Hindlimb muscle (tissue), 1 donor: ENCODE results near the gene CCDC60. TPM values are rescaled to one million over a fixed set of nuclear protein-coding genes. Genes with fewer than 3 reads are reported as not detected.
"Not testable (repeated sequence)": the region's sequence is repeated elsewhere in the genome, so short reads cannot be mapped to it uniquely, and the experiment has no call there.

Experiments
- DNase-seq: peaks from one replicate; pipeline ENCODE4 v3.0.0-alpha.2; 2013
- polyA plus RNA-seq: library from polyadenylated mRNA; unstranded; fragments of 120-200 nt; gene quantifications from one replicate; pipeline ENCODE4 v1.2.1, GENCODE V29; 2013; ENCODE audit not compliant: insufficient read length

Gene CCDC60
- polyA plus RNA-seq, 1 donor, result not detected

GRCh38 chr12:119338593-119339363, 4.2 kb downstream of the CCDC60 start:
- no peak for DNase-seq

DNA sequence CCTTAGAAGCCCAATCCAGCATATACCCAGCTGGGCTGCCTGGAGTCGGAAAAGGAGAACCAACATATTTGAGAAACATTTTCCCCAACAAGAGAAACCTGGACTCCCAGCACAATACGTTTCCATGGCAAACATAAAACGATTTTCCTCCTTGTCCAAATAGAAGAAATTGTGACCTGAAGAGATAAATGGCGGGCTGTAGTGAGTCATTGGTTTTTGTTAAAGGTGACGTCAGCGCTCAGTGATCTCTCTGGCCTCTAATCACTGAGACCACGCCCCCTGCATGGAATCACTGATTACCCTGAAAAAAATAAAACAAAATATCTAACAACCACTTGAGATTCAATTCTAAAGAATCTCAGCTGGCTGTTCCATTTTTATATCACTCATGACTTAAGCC, 6.0 kb downstream of the CCDC60 start:
- DNase-seq, result no peak

GRCh38 chr12:119341020-119341419, 6.5 kb downstream of the CCDC60 start:
- DNase-seq, result no peak

- no peak for DNase-seq
These were observed 7.5 kb downstream of the CCDC60 start for GRCh38 chr12:119341988-119342387.

GRCh38 chr12:119343130-119343529, 8.6 kb downstream of the CCDC60 start:
- DNase-seq, result no peak

GRCh38 chr12:119354172-119354571, 19.6 kb downstream of the CCDC60 start:
- DNase-seq, result no peak

DNA sequence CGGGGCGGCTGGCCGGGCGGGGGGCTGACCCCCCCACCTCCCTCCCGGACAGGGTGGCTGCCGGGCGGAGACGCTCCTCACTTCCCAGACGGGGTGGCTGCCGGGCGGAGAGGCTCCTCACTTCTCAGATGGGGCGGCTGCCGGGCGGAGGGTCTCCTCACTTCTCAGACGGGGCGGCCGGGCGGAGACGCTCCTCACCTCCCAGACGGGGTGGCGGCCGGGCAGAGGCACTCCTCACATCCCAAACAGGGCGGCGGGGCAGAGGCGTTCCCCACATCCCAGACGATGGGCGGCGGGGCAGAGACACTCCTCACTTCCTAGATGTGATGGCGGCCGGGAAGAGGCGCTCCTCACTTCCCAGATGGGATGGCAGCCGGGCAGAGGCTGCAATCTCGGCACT, 25.8 kb downstream of the CCDC60 start:
- DNase-seq, result not testable (repeated sequence)

- DNase-seq, result no peak
These were observed 28.5 kb downstream of the CCDC60 start for GRCh38 chr12:119363037-119363436.

GRCh38 chr12:119363490-119363889, 29.0 kb downstream of the CCDC60 start:
- DNase-seq, result no peak

- no peak for DNase-seq
These were observed 30.9 kb downstream of the CCDC60 start for GRCh38 chr12:119365451-119365850.

DNA sequence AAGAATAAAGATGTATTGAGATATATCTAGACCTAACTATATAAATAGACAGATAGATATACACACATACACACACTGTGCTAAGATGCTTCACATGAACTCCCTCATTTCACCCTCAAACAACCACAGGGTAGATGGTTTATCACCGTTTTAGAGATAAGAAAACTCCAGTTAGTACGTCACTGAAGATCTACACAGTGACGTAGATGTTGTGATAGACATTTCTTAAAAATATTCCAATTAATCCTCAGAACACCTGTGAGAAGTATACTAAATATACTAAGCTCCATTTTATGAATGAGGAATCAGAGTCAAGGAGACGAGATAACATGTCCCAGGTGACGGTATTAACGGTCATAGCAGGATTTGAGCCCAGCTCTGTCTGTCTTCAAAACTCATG, 31.5 kb downstream of the CCDC60 start:
- no peak for DNase-seq

DNA sequence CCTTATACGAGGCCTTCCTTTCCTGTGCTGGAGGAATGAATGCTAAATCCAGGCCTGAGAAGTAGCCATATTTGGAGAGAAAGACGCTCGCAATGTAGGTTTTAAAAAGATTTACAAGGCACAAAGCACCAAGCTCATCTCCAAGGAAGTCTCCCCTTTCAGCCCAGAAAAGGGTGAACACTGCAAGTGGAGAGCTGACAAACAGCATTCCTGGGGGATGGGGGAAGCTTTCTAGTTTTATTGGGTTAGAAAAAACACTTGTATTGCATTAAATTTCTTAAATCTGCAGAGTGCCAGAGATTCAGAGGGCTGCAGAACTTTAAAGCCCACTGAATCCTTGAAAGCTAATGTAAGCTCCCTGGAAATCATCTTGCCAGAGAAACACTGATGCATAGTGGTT, 34.6 kb downstream of the CCDC60 start:
- no peak for DNase-seq

GRCh38 chr12:119369907-119370546, 35.5 kb downstream of the CCDC60 start:
- no peak for DNase-seq

GRCh38 chr12:119372540-119372939, 38.0 kb downstream of the CCDC60 start:
- no peak for DNase-seq

DNA sequence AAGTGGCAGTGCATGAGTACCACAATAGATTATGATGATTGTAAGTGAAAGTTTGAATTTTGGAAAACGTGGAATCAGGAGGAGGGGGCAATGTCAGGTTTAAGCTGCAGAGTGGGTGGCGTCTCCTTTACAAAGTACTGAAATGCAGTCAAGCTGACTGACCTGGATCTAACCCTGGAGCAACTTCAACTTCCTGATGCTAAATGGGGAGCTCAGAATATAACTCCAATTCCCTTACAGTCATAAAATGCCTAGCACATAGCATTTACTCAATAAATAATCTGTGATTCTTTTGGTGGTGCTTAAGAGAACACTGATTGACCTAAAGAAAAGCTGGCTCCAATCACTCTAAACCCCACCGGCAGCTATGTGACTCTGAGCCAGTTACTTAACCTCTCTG, 38.5 kb downstream of the CCDC60 start:
- no peak for DNase-seq

DNA sequence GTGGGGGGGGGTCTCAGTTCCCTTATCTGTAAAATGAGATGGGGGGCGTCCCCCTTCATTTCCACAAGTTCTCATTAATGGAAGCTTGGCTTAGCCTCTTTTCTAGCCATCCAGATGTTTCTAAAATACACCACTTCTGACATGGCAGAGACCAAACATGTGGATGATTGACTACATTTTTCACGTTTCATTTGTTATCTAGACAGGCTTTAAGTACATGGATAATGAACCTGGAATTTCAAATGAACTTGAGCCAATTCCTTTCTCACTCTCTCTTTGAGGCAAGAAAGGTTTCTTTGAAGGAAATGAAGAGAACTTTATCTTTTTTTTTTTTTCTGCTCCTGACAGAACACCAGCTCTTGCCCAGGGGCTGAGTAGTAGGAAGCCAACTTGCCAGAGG, 39.1 kb downstream of the CCDC60 start:
- no peak for DNase-seq

- DNase-seq, result no peak
These were observed 40.1 kb downstream of the CCDC60 start for GRCh38 chr12:119374635-119375034.

- DNase-seq, result peak; percentile 10
These were observed 40.8 kb downstream of the CCDC60 start for GRCh38 chr12:119375075-119375882.

DNA sequence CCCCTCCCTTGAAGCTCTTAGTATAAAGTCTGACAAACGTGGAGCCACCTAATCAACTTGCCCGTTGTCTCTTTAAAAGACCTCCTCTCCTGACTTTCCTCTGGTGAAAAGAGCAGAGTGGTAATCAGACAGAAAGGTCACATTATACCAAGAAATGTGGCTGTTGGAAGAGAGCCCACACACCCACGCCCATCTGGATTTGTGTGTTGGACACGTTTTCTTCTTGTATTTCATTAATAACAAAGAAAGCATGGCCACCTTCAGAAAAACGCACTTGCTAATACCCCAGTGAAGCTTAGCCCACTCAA, 41.3 kb downstream of the CCDC60 start:
- no peak for DNase-seq

DNA sequence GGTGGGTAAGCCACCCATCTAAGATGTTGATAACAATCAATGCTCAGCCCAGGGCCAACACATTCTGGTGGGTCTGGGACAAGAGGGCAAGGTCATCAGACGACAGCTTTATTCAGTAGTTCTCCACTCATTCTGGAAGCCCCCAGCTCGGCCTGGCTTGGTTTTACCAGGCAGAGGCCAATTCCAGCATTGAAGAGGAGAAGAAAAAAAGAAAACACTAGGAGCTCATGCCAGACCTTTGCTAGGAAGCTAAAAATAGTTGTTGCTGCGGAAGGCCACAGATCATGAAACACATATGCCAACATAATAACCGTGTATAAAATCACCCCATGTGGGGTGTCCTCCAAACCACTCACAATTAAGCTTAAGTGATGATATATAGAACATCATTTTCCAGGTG, 44.4 kb downstream of the CCDC60 start:
- no peak for DNase-seq

DNA sequence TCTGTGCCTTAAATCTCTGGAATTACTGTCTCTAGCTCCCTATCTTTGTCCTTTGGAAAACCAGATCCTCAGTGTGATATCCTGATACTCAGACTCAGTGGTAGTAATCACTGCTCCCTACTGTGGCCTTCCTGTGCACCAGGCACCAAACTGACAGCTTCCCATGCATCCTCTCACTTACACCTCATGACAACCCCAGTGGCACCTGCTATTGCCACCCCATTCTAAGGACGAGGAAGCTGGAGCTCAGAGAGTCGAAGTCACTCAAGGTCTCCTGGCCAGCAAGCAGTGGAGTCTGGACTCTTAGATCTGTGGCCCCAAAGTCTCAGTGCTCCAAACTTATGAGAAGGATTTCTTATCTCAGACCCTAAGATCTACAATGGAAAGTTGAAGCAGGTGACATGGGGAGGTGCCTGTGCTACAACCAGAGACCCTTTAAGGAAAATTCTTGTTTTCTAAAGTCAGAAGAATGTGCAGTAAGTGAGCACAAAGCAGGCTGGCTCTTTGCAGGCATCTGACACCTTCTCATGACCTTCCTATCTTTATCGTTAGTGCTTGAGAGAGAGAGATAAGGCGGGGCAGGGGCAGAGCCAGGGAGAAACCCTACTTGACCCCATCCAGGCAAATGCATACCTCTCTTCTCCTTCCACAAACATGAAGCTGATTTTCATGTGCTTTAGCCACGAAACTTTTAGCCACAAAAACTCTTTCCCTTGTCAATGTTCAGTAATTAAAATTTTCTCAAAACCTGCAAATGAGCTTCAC, 47.1 kb downstream of the CCDC60 start:
- DNase-seq, result no peak

DNA sequence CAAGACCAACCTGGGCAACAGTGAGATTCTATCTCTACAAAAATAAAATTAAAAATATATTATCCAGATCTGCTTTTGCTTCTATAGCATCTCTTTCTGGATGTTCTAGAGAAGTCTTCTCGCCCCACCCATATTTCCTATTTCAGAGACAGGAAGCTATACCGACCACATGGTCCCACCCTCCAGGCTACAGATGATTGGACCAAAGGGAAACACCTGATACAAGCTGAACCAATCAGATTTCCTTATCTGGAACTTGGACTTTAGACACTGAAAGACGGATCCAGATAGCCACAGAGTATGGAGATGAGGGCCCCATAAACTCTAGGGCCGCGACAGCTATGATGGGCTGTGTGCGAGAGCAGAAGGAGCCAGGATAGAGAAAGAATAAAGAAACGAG, 48.7 kb downstream of the CCDC60 start:
- no peak for DNase-seq

DNA sequence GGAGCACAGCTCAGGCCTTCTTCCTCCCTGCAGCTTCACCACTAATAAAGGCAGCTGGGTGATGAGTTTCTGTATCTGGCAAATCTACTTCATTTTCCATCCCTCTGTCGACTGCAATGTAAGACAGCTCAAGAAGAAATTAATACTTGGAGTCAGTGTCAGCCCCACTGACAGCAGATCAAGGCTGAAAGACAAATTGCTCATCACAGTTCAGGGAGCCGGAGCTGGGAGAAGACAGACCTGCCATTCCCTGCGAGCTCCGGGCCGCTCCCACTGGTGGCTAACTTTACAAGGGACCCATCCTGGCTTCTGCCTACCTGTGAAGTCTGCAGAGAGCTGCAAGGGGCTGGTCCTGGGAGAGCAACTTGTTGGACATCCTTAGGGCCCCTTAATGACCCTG, 49.8 kb downstream of the CCDC60 start:
- no peak for DNase-seq
